GM21528 (cell line): ENCODE results near the gene FAM47C.
"Not testable (repeated sequence)": the region's sequence is repeated elsewhere in the genome, so short reads cannot be mapped to it uniquely, and the experiment has no call there.

Source experiments
- ATAC-seq: cut with Tn5 transposase; IDR thresholded peaks from one replicate; pipeline ENCODE4 v1.9.1; 2021; ENCODE audit warnings: mild to moderate bottlenecking, moderate library complexity; ENCODE audit not compliant: unreplicated experiment, low FRiP score

Gene FAM47C

GRCh38 chrX:37008182-37008581, at the start of gene FAM47C:
TSS of gene FAM47C (plus strand) at chrX:37008366. CDS start at chrX:37008411, 45 bp downstream.
- not testable (repeated sequence) for ATAC-seq

- no peak for ATAC-seq
These were observed 46.6 kb upstream of the FAM47C start for GRCh38 chrX:36961590-36961989.

GRCh38 chrX:36963069-36963808, 44.9 kb upstream of the FAM47C start:
- ATAC-seq: no peak

- ATAC-seq: no peak
These were observed 44.3 kb upstream of the FAM47C start for GRCh38 chrX:36963852-36964251.

GRCh38 chrX:36973575-36973974, 34.6 kb upstream of the FAM47C start:
- no peak for ATAC-seq

GRCh38 chrX:36974911-36975310, 33.3 kb upstream of the FAM47C start:
- no peak for ATAC-seq

- ATAC-seq: no peak
These were observed 29.3 kb upstream of the FAM47C start for GRCh38 chrX:36978886-36979285.

- ATAC-seq: no peak
These were observed 24.3 kb upstream of the FAM47C start for GRCh38 chrX:36983831-36984230.

GRCh38 chrX:36985416-36986209, 22.6 kb upstream of the FAM47C start:
- not testable (repeated sequence) for ATAC-seq

GRCh38 chrX:36986231-36986630, 21.9 kb upstream of the FAM47C start:
- no peak for ATAC-seq

GRCh38 chrX:36987212-36987611, 21.0 kb upstream of the FAM47C start:
- not testable (repeated sequence) for ATAC-seq

- ATAC-seq: no peak
These were observed 8.0 kb upstream of the FAM47C start for GRCh38 chrX:37000140-37000539.

GRCh38 chrX:37010496-37010895, 2.3 kb downstream of the FAM47C start:
- ATAC-seq: no peak

- ATAC-seq: not testable (repeated sequence)
These were observed 26.1 kb downstream of the FAM47C start for GRCh38 chrX:37034260-37034659.

GRCh38 chrX:37036674-37037220, 28.6 kb downstream of the FAM47C start:
- not testable (repeated sequence) for ATAC-seq

GRCh38 chrX:37038814-37039213, 30.6 kb downstream of the FAM47C start:
- not testable (repeated sequence) for ATAC-seq

GRCh38 chrX:37042956-37043885, 35.1 kb downstream of the FAM47C start:
- not testable (repeated sequence) for ATAC-seq

GRCh38 chrX:37047776-37048175, 39.6 kb downstream of the FAM47C start:
- ATAC-seq: no peak

- ATAC-seq: not testable (repeated sequence)
These were observed 49.4 kb downstream of the FAM47C start for GRCh38 chrX:37057572-37057971.

GRCh38 chrX:37060999-37061398, 52.8 kb downstream of the FAM47C start:
- ATAC-seq: no peak
